ENCODE data around the gene ACTR8. TPM values are rescaled to one million over a fixed set of nuclear protein-coding genes. Genes with fewer than 3 reads are reported as not detected.

ACTR8 gene
- total and polyA plus RNA-seq, 2 experiments from 2014 or later = 29.3 to 31.9 TPM

DNA sequence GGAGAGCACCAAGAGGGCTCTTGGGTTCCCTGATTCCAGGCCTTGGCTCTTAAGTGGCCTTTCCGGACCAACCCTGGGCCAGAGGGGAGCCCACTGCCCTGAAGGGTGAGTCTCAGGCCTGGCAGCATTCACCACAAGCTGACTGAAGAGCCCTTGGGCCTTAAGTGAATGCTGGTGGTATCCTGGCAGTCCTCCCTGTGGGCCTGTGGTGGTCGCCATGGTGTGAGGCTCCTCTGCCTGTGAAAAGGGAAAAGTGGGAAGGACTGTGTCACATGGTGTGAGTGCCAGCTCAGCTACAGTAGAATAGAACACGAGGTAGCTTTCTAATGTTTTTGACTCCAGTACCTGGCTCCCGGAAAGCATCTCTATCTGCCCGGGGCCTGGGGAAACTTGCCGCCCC, 51.0 kb downstream of the ACTR8 start:
- no peaks in the 10 kb centered on the region for H3K4me1 ChIP-seq (ENCODE audit: low read depth)
- TF ChIP-seq, protein P1, sequence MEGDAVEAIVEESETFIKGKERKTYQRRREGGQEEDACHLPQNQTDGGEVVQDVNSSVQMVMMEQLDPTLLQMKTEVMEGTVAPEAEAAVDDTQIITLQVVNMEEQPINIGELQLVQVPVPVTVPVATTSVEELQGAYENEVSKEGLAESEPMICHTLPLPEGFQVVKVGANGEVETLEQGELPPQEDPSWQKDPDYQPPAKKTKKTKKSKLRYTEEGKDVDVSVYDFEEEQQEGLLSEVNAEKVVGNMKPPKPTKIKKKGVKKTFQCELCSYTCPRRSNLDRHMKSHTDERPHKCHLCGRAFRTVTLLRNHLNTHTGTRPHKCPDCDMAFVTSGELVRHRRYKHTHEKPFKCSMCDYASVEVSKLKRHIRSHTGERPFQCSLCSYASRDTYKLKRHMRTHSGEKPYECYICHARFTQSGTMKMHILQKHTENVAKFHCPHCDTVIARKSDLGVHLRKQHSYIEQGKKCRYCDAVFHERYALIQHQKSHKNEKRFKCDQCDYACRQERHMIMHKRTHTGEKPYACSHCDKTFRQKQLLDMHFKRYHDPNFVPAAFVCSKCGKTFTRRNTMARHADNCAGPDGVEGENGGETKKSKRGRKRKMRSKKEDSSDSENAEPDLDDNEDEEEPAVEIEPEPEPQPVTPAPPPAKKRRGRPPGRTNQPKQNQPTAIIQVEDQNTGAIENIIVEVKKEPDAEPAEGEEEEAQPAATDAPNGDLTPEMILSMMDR (IDR thresholded peaks at IDR 0.05; ENCODE audit: low read depth, low read length) = no peak
- DNase-seq (ENCODE audit: low read depth in 1 of 2, low spot score in 1 of 2) = no peak
- no peak overlapping the region for H3K27ac ChIP-seq
- no peaks in the 10 kb centered on the region for H3K27me3 ChIP-seq
- H3K36me3 ChIP-seq = no peaks in the 10 kb centered on the region
- no peaks in the 10 kb centered on the region for H3K9me3 ChIP-seq (ENCODE audit: low read depth)
- no peak overlapping the region for H3K4me3 ChIP-seq

DNA sequence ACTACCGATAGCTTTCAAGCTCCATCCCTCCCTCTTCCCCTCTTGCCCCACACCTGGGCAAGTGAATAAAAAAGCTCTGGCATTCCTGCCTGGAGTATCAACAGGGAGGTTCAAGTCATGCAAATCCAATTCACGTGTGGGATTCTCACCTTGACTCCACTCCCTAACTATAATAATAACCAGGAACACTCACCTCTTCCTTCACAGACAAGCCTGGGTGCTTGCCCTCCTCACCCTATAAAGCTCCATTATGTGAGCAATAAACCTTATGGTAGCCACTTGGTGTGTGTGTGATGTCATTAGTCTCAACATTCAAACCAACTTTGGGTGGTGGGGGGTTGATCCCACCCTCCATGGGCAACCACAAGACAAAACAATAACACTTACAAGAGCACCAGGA, 52.3 kb downstream of the ACTR8 start:
- Histone ChIP-seq H3K9me3 (ENCODE audit: low read depth) (no peaks in the 10 kb centered on the region), H3K4me1 (ENCODE audit: low read depth) (no peaks in the 10 kb centered on the region), H3K36me3 (no peaks in the 10 kb centered on the region), H3K27me3 (no peaks in the 10 kb centered on the region), H3K27ac (no peak overlapping the region), H3K4me3 (no peak overlapping the region)
- no peak for DNase-seq (ENCODE audit: low read depth in 1 of 2, low spot score in 1 of 2)
- TF ChIP-seq, protein P1 (IDR thresholded peaks at IDR 0.05; ENCODE audit: low read depth, low read length) = no peak

DNA sequence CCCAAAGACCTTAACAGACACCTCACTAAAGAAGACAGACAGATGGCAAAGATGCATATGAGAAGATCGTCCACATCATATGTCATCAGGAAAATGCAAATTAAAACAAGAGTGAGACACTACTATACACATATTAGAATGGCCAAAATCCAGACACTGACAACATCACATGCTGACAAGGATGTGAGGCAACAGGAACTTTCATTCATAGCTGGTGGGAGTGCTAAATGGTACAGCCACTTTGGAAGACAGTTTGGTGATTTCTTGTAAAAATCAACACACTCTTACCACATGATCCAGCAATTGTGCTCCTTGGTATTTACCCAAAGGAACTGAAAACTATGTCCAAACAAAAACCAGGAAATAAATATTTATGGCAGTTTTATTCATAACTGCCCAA, 53.4 kb downstream of the ACTR8 start:
- H3K36me3 ChIP-seq = no peaks in the 10 kb centered on the region
- TF ChIP-seq, protein P1 (IDR thresholded peaks at IDR 0.05; ENCODE audit: low read depth, low read length) = no peak
- H3K9me3 ChIP-seq (ENCODE audit: low read depth) = no peaks in the 10 kb centered on the region
- H3K27ac ChIP-seq = no peak overlapping the region
- no peaks in the 10 kb centered on the region for H3K27me3 ChIP-seq
- no peaks in the 10 kb centered on the region for H3K4me1 ChIP-seq (ENCODE audit: low read depth)
- DNase-seq (ENCODE audit: low read depth in 1 of 2, low spot score in 1 of 2) = no peak
- H3K4me3 ChIP-seq = no peak overlapping the region

DNA sequence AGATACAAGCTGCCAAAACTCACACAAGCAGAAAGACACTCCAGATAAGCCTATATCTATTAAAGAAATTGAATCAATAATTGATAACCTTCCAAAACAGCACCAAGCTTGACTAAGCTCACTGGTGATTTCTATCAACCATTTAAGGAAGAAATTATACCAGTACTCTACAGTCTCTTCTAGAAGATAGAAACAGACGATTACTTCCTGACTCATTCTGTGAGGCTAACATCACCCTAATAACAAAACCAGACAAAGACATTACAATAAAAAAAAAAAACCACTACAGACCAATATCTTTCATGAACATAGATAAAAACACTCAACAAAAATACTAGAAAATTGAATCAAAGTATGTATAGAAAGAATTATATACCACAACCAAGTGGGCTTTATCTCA, 55.9 kb downstream of the ACTR8 start:
- H3K4me1 ChIP-seq (ENCODE audit: low read depth) = no peaks in the 10 kb centered on the region
- H3K27me3 ChIP-seq = no peaks in the 10 kb centered on the region
- TF ChIP-seq, protein P1 (IDR thresholded peaks at IDR 0.05; ENCODE audit: low read depth, low read length) = no peak
- DNase-seq (ENCODE audit: low read depth in 1 of 2, low spot score in 1 of 2) = no peak
- H3K27ac ChIP-seq = no peak overlapping the region
- H3K4me3 ChIP-seq = no peak overlapping the region
- H3K9me3 ChIP-seq (ENCODE audit: low read depth) = no peaks in the 10 kb centered on the region
- no peaks in the 10 kb centered on the region for H3K36me3 ChIP-seq

DNA sequence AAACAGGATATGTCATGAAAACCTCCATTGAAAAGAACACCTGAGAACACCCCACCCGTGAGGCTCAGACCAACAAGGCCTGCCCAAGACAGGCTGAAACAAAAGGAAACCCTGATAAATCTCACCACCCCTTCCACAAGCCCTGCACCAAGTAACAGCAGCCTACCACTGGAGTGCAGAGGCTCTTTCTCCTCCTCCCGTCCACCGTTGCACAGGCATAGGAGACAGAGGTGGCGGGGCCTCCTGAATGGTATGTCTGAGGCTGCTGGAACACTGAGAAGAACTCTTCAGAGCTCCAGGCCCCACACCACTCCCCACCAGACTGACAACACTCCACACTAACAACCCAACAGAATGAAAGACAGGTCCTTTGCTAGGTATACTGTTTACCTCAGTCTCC, 57.2 kb downstream of the ACTR8 start:
- no peak overlapping the region for H3K4me3 ChIP-seq
- no peaks in the 10 kb centered on the region for H3K9me3 ChIP-seq (ENCODE audit: low read depth)
- TF ChIP-seq, protein P1 (IDR thresholded peaks at IDR 0.05; ENCODE audit: low read depth, low read length) = no peak
- no peaks in the 10 kb centered on the region for H3K4me1 ChIP-seq (ENCODE audit: low read depth)
- H3K36me3 ChIP-seq = no peaks in the 10 kb centered on the region
- H3K27ac ChIP-seq = no peak overlapping the region
- no peak for DNase-seq (ENCODE audit: low read depth in 1 of 2, low spot score in 1 of 2)
- no peaks in the 10 kb centered on the region for H3K27me3 ChIP-seq

Data from cardiac muscle cell (in vitro differentiated cells and primary cell).